PC-3 (cell line): ENCODE data around the gene BCORL1. TPM values are rescaled to one million over a fixed set of nuclear protein-coding genes. Genes with fewer than 3 reads are reported as not detected.

Experiments used
- ATAC-seq: fragments of 200-7000 bp; cut with Tn5 transposase; 2 replicates; pipeline ENCODE4 v1.9.1; 2020; ENCODE audit warnings: mild to moderate bottlenecking, moderate library complexity
- BruUV-seq: library from RNA; stranded (reverse); fragments of 400-500 nt; replicated peaks from 2 replicates; lab custom pipeline; 2021; lab: Mats Ljungman, UMichigan
- CTCF ChIA-PET: fragments of 300-600 bp; sonication (Branson Sonifier 250); formaldehyde crosslinking; loops from one replicate; lab custom pipeline; 2022; ENCODE audit warnings: antibody characterized with exemption; lab: Charles Lee
- POLR2A ChIA-PET: fragments of 300-600 bp; sonication (Branson Sonifier 250); formaldehyde crosslinking; loops from one replicate; lab custom pipeline; 2022; ENCODE audit warnings: antibody characterized with exemption; ENCODE audit not compliant: unreplicated experiment; lab: Charles Lee
- DNase-seq: peaks from one replicate; pipeline ENCODE4 v3.0.0-alpha.2; 2015
- H2AFZ ChIP-seq: fragments of 300-600 bp; sonication (generic); 2 replicates; pipeline ENCODE4 v1.6.0; 2016; ENCODE audit warnings: antibody characterized with exemption, low read length
- H3F3A ChIP-seq: fragments of 300-600 bp; sonication (generic); one replicate; pipeline ENCODE4 v1.6.0; 2017; ENCODE audit warnings: antibody characterized with exemption, low read length, control low read depth, mild to moderate bottlenecking; ENCODE audit not compliant: unreplicated experiment
- H3K27ac ChIP-seq: fragments of 300-600 bp; sonication (generic); 2 replicates; pipeline ENCODE4 v1.5.1; 2016; ENCODE audit warnings: mild to moderate bottlenecking, low read length
- H3K27me3 ChIP-seq: fragments of 300-600 bp; sonication (generic); 2 replicates; pipeline ENCODE4 v1.6.1; 2016; ENCODE audit warnings: low read length, mixed read lengths
- H3K36me3 ChIP-seq: fragments of 300-600 bp; sonication (generic); 2 replicates; pipeline ENCODE4 v1.6.1; 2016; ENCODE audit warnings: low read depth, mixed run types, low read length, mixed read lengths
- H3K4me1 ChIP-seq: fragments of 300-600 bp; sonication (generic); 2 replicates; pipeline ENCODE4 v1.5.1; 2016; ENCODE audit warnings: low read length; ENCODE audit not compliant: insufficient read depth
- H3K4me2 ChIP-seq: fragments of 300-600 bp; sonication (generic); 2 replicates; pipeline ENCODE4 v1.6.0; 2016; ENCODE audit warnings: low read length
- H3K4me3 ChIP-seq: fragments of 300-600 bp; sonication (generic); 2 replicates; pipeline ENCODE4 v1.5.1; 2016; ENCODE audit warnings: mild to moderate bottlenecking, low read length, mixed read lengths
- H3K79me2 ChIP-seq: fragments of 300-600 bp; sonication (generic); 2 replicates; pipeline ENCODE4 v1.6.1; 2017; ENCODE audit warnings: low read length, mixed read lengths
- H3K9ac ChIP-seq: fragments of 300-600 bp; sonication (generic); 2 replicates; pipeline ENCODE4 v1.6.0; 2016; ENCODE audit warnings: mild to moderate bottlenecking, low read length
- H3K9me2 ChIP-seq: fragments of 300-600 bp; sonication (generic); replicated peaks from 2 replicates; pipeline ENCODE4 v1.6.1; 2016; ENCODE audit warnings: mixed run types, low read length, mixed read lengths
- H3K9me3 ChIP-seq: fragments of 300-600 bp; sonication (generic); 2 replicates; pipeline ENCODE4 v1.6.1; 2016; ENCODE audit warnings: low read length, mixed read lengths
- H4K20me1 ChIP-seq: fragments of 300-600 bp; sonication (generic); 2 replicates; pipeline ENCODE4 v1.6.1; 2016; ENCODE audit warnings: low read length, mixed read lengths
- CTCF ChIP-seq: fragments of 300-600 bp; sonication (generic); conservative IDR thresholded peaks from 2 replicates; pipeline ENCODE4 v1.5.1; 2017; ENCODE audit warnings: antibody characterized with exemption, low read depth, mild to moderate bottlenecking, low read length
- EZH2 ChIP-seq: fragments of 300-600 bp; sonication (generic); IDR thresholded peaks from one replicate; pipeline ENCODE4 v1.6.1; 2017; ENCODE audit warnings: antibody characterized with exemption, mild to moderate bottlenecking, low read length; ENCODE audit not compliant: unreplicated experiment
- EZH2phosphoT487 ChIP-seq: fragments of 300-600 bp; sonication (generic); IDR thresholded peaks from 2 replicates; pipeline ENCODE4 v1.6.1; 2018; ENCODE audit warnings: mild to moderate bottlenecking, antibody characterized with exemption, low read length, borderline replicate concordance
- intact Hi-C: fragments of 100-400 bp; cut with micrococcal nuclease; formaldehyde crosslinking; loops from 2 replicates; pipeline ENCODE4 v1.9.0; 2023
- total RNA-seq: library from RNA; depleted of rRNA; stranded (reverse); fragments of >200 nt; gene quantifications from 2 replicates; pipeline ENCODE4 v1.2.3, GENCODE V29; 2014

Gene BCORL1
- total RNA-seq, 1 experiment from 2014 or later: 3.1 TPM

GRCh38 chrX:130090364-130090763 lies 107.9 kb downstream of the BCORL1 start:
- H3F3A ChIP-seq: no peaks in the 10 kb centered on the region
- H3K4me2 ChIP-seq: no peak overlapping the region
- no peaks in the 10 kb centered on the region for H3K9me3 ChIP-seq
- TF ChIP-seq CTCF: no peak
- TF ChIP-seq EZH2: no peak
- no peak for TF ChIP-seq EZH2phosphoT487
- intact Hi-C loops: no loop called here
- no peak overlapping the region for H3K27ac ChIP-seq
- POLR2A ChIA-PET: no interaction called here
- ATAC-seq (no peak), DNase-seq (no peak)
- H4K20me1 ChIP-seq: no peaks in the 10 kb centered on the region
- no peaks in the 10 kb centered on the region; the same call in 1 of the 2 replicates for H3K79me2 ChIP-seq
- 0 out of 2 replicates have a peak, but pooled peaks cover 2% of the 10 kb centered on the region for H3K36me3 ChIP-seq
- CTCF ChIA-PET: no interaction called here
- no peak overlapping the region for H3K4me3 ChIP-seq
- H3K4me1 ChIP-seq: no peaks in the 10 kb centered on the region
- H3K9me2 ChIP-seq: no peaks in the 10 kb centered on the region
- H3K27me3 ChIP-seq: no peaks in the 10 kb centered on the region
- BruUV-seq: no TSS peak
- H2AFZ ChIP-seq: no peak overlapping the region
- no peak overlapping the region for H3K9ac ChIP-seq

- POLR2A ChIA-PET: no interaction called here
- Histone ChIP-seq H3K27ac (no peak overlapping the region), H3K4me1 (no peaks in the 10 kb centered on the region), H3F3A (no peaks in the 10 kb centered on the region), H3K36me3 (no peaks in the 10 kb centered on the region), H3K9me2 (no peaks in the 10 kb centered on the region), H2AFZ (no peak overlapping the region), H3K9ac (no peak overlapping the region), H3K4me2 (no peak overlapping the region), H3K4me3 (no peak overlapping the region), H3K9me3 (no peaks in the 10 kb centered on the region), H3K79me2 (no peaks in the 10 kb centered on the region; the same call in 1 of the 2 replicates), H4K20me1 (no peaks in the 10 kb centered on the region), H3K27me3 (no peaks in the 10 kb centered on the region)
- CTCF ChIA-PET: no interaction called here
- intact Hi-C loops: no loop called here
- TF ChIP-seq EZH2phosphoT487: no peak
- TF ChIP-seq CTCF: no peak
- TF ChIP-seq EZH2: no peak
- ATAC-seq: no peak
- BruUV-seq: no TSS peak
- DNase-seq: no peak
These were observed 109.6 kb downstream of the BCORL1 start for GRCh38 chrX:130091980-130092522.

GRCh38 chrX:130093271-130093670 lies 110.8 kb downstream of the BCORL1 start:
- Histone ChIP-seq H4K20me1 (no peaks in the 10 kb centered on the region), H3K79me2 (peaks cover 4% of the 10 kb centered on the region), H3K4me3 (no peak overlapping the region), H3K9ac (no peak overlapping the region), H3K9me2 (no peaks in the 10 kb centered on the region), H3K36me3 (no peaks in the 10 kb centered on the region), H3F3A (no peaks in the 10 kb centered on the region), H3K4me2 (no peak overlapping the region), H3K27me3 (no peaks in the 10 kb centered on the region), H3K27ac (no peak overlapping the region), H3K4me1 (peaks cover 2% of the 10 kb centered on the region; the same call in 1 of the 2 replicates), H3K9me3 (no peaks in the 10 kb centered on the region), H2AFZ (no peak overlapping the region)
- ChIA-PET CTCF (no interaction called here), POLR2A (no interaction called here)
- DNase-seq: peak; percentile 32
- TF ChIP-seq CTCF (no peak), EZH2phosphoT487 (no peak), EZH2 (no peak)
- BruUV-seq: no TSS peak
- intact Hi-C loops: no loop called here
- no peak for ATAC-seq
